Bronchial epithelial cell (primary cell): ENCODE results near the gene AGRN. TPM values are rescaled to one million over a fixed set of nuclear protein-coding genes. Genes with fewer than 3 reads are reported as not detected.
"Not testable (repeated sequence)": the region's sequence is repeated elsewhere in the genome, so short reads cannot be mapped to it uniquely, and the experiment has no call there.

ENCODE experiments used
- DNase-seq: peaks from one replicate; pipeline ENCODE4 v3.0.0-alpha.2; 2010; ENCODE audit warnings: low read depth
- FAIRE-seq: peaks from 2 replicates; lab custom pipeline; 2011; peaks lifted over from hg19 to GRCh38; lab: Jason Lieb, UNC
- H3K27me3 ChIP-seq: 2 replicates; pipeline ENCODE4 v1.5.1; 2011; ENCODE audit warnings: low read length; ENCODE audit not compliant: control insufficient read depth, insufficient read depth
- H3K36me3 ChIP-seq: 2 replicates; pipeline ENCODE4 v1.5.1; 2011; ENCODE audit warnings: low read length; ENCODE audit not compliant: control insufficient read depth, insufficient read depth
- H3K4me3 ChIP-seq: 2 replicates; pipeline ENCODE4 v1.5.1; 2011; ENCODE audit warnings: mild to moderate bottlenecking, low read depth, low read length, control low read depth
- total RNA-seq: library from RNA; depleted of rRNA; stranded (reverse); fragments of >200 nt; gene quantifications from 2 replicates; pipeline ENCODE4 v1.2.1, GENCODE V29; 2014
- TF ChIP-seq, protein P1 (sequence below): IDR thresholded peaks from 2 replicates; pipeline ENCODE4 v1.5.1; 2011; ENCODE audit warnings: mild to moderate bottlenecking, moderate library complexity, low read length, control low read depth, inconsistent platforms; ENCODE audit not compliant: insufficient read depth, severe bottlenecking

AGRN gene
- total RNA-seq, 1 donor from 2014 or later: 117 TPM

DNA sequence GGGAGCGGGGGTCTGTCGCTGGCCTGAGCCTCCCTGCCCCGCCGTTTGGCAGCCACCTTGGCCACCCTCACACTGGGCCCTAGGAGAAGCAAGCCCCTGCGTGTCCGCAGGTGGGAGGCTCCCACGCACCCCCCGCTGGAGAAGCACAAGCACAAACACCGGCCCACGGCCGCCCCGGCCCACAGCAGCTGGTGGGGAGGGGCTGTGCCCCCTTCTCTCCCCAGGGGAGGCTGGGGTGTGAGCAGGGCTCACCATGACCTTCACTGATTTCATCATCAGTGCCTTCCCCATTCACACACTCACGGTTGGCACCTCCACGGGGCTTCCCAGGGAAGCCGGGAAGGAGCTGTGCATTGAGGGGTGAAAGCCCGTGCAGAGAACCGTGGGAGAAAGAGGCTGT is 7.9 kb downstream of the AGRN start:
- DNase-seq: no peak
- no peak for FAIRE-seq
- TF ChIP-seq, protein P1, sequence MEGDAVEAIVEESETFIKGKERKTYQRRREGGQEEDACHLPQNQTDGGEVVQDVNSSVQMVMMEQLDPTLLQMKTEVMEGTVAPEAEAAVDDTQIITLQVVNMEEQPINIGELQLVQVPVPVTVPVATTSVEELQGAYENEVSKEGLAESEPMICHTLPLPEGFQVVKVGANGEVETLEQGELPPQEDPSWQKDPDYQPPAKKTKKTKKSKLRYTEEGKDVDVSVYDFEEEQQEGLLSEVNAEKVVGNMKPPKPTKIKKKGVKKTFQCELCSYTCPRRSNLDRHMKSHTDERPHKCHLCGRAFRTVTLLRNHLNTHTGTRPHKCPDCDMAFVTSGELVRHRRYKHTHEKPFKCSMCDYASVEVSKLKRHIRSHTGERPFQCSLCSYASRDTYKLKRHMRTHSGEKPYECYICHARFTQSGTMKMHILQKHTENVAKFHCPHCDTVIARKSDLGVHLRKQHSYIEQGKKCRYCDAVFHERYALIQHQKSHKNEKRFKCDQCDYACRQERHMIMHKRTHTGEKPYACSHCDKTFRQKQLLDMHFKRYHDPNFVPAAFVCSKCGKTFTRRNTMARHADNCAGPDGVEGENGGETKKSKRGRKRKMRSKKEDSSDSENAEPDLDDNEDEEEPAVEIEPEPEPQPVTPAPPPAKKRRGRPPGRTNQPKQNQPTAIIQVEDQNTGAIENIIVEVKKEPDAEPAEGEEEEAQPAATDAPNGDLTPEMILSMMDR: no peak

DNA sequence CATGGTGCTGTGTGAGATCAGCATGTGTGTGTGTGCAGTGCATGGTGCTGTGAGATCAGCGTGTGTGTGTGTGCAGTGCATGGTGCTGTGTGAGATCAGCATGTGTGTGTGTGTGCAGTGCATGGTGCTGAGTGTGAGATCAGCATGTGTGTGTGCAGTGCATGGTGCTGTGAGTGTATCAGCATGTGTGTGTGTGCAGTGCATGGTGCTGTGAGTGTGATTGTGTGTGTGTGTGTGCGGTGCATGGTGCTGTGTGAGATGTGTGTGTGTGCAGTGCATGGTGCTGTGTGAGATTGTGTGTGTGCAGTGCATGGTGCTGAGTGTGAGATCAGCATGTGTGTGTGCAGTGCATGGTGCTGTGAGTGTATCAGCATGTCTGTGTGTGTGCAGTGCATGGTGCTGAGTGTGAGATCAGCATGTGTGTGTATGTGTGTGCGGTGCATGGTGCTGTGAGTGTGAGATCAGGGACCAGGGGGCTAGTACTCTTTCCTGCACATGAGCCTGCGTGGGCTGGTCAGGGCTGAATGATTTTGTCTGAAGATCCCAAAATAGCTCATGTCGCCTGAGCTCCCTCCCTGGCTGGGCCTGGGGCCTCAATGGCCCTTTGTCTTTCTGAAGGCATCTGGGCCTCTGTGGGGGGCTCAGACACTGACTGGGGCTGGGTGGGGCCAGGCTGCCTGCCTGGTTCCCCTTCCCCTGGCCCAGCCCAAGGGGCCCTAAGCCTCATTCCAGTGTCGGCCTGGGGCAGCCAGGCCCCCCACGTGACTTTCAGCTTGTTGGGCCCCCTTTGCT is 11.1 kb downstream of the AGRN start:
- FAIRE-seq: peak; percentile 97
- not testable (repeated sequence) for H3K4me3 ChIP-seq, DNase-seq, H3K27me3 ChIP-seq
- peaks cover 26% of the 10 kb centered on the region for H3K36me3 ChIP-seq

More for the DNA sequence above, 7.9 kb downstream of the AGRN start:
- Histone ChIP-seq H3K36me3 (peaks cover 28% of the 10 kb centered on the region), H3K27me3 (no peaks in the 10 kb centered on the region), H3K4me3 (no peak overlapping the region)

DNA sequence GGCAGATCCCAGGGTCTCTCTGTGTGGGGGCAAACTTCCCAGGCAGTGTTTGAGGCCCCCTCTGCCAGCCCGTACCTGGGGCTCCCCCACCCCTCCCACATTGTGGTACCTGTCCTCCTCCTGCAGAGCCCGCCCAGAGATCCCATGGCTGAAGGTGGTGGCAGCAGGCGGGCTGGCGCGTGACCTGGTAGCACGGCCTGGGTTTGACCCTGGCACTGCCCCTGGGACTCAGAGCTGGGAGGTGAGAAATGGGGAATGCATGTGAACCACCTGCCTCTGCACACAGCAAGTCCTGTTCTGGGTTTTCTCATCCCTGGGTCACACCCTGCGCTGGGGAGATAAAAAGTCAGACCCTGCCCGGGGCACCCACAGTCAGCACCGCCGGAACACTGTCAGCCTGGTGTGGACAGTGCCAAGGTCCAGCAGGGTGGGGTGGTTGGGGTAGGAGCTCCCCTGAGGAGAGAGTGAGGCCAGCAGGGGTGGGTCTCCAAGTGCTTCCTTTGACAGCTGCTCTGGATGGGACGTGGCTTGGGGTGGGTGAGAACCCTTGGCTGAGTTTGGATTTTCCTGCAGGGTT is 11.8 kb downstream of the AGRN start:
- no peak overlapping the region for H3K4me3 ChIP-seq
- FAIRE-seq (no peak), DNase-seq (no peak)
- no peaks in the 10 kb centered on the region for H3K27me3 ChIP-seq
- TF ChIP-seq, protein P1: no peak
- peaks cover 22% of the 10 kb centered on the region for H3K36me3 ChIP-seq

DNA sequence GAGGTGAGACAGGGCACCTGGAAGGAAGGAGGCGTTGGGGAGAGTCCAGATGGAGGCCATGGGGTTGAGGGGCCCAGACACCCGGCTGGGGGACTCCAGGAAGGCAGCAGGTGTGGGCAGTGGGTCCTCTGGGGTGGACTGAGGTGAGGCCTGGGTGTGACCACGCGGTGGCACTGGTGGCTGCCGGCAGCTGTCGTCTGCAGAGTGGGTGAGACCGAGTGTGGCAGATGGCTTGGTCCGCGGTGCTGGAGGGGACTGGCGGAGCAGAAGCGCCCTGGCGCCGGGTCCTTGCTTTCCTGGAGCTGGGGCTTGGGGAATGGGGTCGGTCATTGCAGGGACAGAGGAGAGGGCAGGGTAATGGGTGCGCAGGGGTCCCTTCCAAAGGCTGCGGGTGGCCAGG is 12.5 kb downstream of the AGRN start:
- FAIRE-seq (no peak), DNase-seq (no peak)
- TF ChIP-seq, protein P1: peak; percentile 28
- Histone ChIP-seq H3K27me3 (no peaks in the 10 kb centered on the region), H3K4me3 (peak overlapping the region; percentile 24), H3K36me3 (peaks cover 19% of the 10 kb centered on the region)

DNA sequence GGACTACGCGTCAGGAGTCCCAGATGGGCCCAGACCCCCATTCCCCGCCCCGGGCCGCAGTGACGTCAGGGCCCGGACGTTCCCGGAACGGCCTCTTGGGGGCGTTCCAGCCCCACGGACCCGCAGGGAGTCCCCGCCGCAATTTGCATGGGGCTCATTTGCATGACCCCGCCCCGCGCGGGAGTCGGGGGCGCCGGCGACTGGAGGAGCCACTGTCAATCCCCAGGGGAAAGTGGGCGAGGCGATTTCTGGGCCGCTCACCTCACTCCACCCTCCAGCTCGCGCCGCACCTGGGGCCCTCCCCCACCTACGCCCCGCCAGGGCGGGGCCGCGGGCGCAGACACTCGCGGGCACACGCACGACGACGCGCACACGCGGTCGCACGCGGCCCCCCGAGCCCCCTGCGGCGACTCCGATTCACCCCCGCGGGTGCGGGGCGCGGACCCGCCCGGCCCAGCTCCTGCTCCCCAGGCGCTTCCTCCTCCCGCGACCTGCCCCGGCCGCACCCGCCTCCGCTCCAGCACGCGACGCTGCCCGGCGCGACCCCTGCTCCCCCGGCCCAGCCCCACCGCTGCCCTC is 13.2 kb downstream of the AGRN start:
- Histone ChIP-seq H3K4me3 (peak overlapping the region; percentile 24), H3K27me3 (no peaks in the 10 kb centered on the region), H3K36me3 (peaks cover 13% of the 10 kb centered on the region)
- TF ChIP-seq, protein P1: peak; percentile 78
- DNase-seq (peak; percentile 74), FAIRE-seq (no peak)

DNA sequence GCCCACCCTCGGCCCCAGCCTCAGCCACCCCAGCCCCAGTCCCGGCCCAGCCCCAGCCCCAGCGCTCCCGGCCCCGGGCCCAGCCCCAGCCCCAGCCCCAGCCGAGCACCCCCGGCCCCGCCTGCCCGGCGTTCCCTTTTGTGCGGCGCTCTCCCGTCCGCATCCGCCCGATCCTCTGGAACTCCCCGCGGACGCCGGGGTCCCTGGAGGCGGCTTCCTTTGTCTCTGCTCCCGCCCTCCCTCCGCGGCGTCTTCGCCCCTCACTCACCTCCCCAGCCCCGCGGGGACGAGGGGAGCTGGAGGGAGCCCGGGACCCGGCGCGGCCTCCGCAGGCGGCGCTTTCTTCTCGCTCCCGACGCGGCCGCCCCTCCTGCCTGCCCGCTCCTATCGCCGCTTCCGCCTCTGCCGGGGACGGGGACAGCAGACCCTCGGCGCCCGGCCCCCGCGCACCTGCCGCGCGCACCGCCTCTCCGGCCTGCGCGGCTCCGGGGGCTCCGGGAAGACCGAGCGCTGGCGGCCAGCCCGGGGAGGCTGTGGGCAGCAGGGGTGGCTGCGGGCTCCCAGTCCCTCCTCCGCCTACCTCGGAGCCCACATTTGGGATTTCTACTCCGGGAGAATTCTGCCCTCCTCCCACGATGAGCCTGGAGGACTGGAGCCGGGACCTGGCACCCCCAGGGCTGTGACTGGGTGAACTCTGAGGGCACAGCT is 14.0 kb downstream of the AGRN start:
- TF ChIP-seq, protein P1: no peak
- Histone ChIP-seq H3K36me3 (peaks cover 14% of the 10 kb centered on the region), H3K27me3 (no peaks in the 10 kb centered on the region), H3K4me3 (no peak overlapping the region)
- FAIRE-seq: no peak
- DNase-seq: no peak
